ENCODE data around the gene ARPC3.
A peak's percentile ranks its signal among the peaks of the same experiment; 100 is the strongest.
"Not testable (repeated sequence)": the region's sequence is repeated elsewhere in the genome, so short reads cannot be mapped to it uniquely, and the experiment has no call there.

The ARPC3 gene

GRCh38 chr12:110417113-110417512 lies 33.0 kb downstream of the ARPC3 start:
- not testable (repeated sequence) for DNase-seq (ENCODE audit: low read depth)

DNA sequence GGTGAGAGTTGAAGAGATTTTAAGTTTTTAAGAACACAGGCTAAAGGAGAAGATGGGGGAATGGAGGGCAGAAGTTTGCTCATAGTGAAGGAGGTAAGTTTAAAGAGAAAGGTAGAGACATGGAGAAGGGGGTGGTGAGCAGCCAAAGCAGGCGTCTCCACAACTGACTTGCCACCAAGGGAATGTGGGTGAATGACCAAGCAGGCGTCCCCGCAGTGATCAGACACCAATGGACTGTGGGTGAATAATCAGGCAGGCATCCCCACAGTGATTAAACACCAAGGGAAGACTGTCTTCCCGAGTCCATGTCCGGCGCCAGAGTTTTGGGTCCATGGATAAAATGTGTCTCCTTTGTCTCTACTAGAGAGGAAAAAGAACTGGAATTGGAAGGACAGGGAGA lies 40.1 kb downstream of the ARPC3 start:
- DNase-seq (ENCODE audit: low read depth), result not testable (repeated sequence)

DNA sequence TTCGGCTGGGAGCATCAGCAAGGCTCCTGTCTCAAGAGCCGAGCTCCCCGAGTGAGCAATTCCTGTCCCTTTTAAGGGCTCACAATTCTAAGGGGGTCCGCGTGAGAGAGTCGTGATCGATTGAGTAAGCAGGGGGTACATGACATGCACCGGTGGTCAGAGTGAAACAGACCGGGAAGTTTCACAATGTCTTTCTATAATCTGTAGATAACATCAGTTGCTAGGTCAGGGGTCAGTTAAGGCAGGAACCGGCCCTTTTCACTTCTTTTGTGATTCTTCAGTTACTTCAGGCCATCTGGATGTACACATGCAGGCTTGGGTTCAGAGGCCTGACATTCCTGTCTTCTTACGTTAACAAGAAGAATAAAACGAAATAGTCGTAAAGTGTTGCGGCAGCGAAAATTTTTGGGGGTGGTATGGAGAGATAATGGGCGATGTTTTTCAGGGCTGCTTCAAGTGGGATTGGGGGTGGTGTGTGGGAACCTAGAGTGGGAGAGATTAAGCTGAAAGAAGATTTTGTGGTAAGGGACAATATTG lies 44.9 kb downstream of the ARPC3 start:
- DNase-seq (ENCODE audit: low read depth), result not testable (repeated sequence)

DNA sequence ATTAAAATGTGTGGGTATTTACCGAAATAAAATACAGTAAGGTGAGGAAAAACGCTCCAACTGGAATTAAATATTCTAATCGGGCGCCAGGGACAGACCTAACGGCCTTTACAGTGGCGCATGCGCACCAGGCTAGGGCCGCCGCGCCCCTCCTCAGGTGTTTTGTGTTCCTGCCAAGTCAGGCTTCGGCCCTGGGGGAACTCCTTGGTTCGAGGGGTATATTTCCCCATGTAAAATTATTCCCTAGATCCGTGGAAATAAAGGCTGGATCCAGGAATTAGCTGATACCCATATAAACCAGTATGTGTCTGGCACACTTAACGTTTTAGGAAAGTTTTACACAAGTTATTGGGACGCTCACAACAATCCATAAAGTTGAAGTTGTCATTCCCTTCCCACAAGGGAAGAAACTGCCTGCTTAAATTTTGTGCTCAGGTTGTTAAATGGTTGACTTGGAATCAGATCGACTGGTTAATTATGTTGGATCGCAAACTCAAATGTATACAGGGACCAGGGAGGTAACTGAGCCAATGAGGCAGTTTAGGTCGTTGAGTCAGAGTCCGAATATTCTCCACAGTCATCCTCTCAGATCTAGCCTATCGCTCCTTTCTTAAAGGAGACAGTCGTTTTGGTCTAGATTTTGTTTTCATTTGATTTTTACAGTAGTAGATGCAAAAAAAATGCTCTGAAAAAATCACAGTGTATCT lies 46.0 kb downstream of the ARPC3 start:
- DNase-seq (ENCODE audit: low read depth), result peak; percentile 58

DNA sequence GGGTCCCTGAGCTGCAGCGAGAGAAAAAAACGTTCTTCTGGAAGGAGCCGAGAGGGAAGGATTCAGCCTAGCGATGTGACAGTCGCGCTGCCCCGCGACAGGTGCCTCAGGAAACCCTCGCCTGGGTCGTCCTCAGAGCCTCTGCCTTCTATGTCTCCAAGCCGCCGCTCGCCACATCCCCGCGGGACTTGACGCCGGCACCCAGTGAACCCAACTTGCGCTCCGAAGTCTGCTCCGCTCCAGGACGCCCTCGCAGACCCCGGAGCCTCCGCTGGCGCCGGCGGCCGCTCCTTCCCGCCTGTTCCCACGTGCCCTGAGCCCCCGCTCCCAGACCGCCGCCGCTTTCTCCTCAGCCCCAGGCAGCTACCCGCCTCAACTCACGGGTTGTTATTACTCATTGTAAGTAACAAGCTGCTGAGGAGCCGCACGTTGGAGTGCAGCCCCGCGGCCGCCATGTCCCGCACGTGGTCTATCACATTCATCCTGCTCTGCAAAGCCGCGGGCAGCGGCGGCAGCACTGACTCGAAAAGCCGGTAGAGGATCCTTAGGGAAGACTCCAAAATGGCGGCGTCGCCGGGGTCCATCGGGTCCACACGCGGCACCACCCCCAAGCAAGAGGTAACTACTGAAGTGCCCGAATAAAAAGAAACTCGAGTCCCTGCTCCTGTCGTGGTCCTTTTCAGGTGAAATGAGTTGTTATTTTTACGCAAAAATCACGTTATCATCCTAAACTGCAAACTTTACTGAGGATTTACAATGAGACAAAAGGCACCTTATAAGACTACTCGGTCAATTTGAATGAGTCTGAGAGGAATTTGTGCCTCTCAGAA lies 46.8 kb downstream of the ARPC3 start, which contains the start of gene ANAPC7:
Gene ANAPC7 (minus strand): TSS at position 563 of the 830 bp plus-strand sequence. CDS start 81 bp downstream, at position 482.
- DNase-seq (ENCODE audit: low read depth), result peak; percentile 70

Measured in stimulated activated CD8-positive, alpha-beta memory T cell treated with anti-CD3 and anti-CD28 coated beads, Interleukin-12 subunit alpha, Interleukin-12 subunit beta, amount 100 ng/mL, for 4 hours (primary cell).